PFSK-1 (cell line): ENCODE results near the gene AK2.

Experiments
- FOXP2 ChIP-seq: optimal IDR thresholded peaks from 2 replicates; pipeline ENCODE3; 2011; ENCODE audit warnings: borderline replicate concordance, control low read depth, inconsistent platforms; ENCODE audit not compliant: insufficient read depth; ENCODE audit errors: extremely low read length, extremely low read depth
- POLR2AphosphoS5 ChIP-seq: IDR thresholded peaks from 2 replicates; pipeline ENCODE4 v1.6.1; 2012; ENCODE audit warnings: low read depth, mild to moderate bottlenecking, control low read depth, low read length, moderate library complexity
- SIN3A ChIP-seq: IDR thresholded peaks from 2 replicates; pipeline ENCODE4 v1.6.1; 2012; ENCODE audit warnings: mild to moderate bottlenecking, low read length, moderate library complexity, borderline replicate concordance; ENCODE audit not compliant: insufficient read depth
- TAF1 ChIP-seq: IDR thresholded peaks from 2 replicates; pipeline ENCODE4 v1.6.1; 2012; ENCODE audit warnings: low read length, control low read depth, borderline replicate concordance; ENCODE audit not compliant: insufficient read depth
- TF ChIP-seq, protein P1 (sequence below), 2 experiments: IDR thresholded peaks; 2 replicates each; pipeline versions ENCODE4 v1.6.1 to v1.8.0; 2011 to 2012; ENCODE audit warnings: low read depth in 2 of 2, low read length in 2 of 2, control low read depth in 1 of 2, inconsistent platforms in 1 of 2, mild to moderate bottlenecking in 1 of 2, moderate library complexity in 1 of 2; ENCODE audit not compliant: insufficient read depth in 1 of 2

The AK2 gene

DNA sequence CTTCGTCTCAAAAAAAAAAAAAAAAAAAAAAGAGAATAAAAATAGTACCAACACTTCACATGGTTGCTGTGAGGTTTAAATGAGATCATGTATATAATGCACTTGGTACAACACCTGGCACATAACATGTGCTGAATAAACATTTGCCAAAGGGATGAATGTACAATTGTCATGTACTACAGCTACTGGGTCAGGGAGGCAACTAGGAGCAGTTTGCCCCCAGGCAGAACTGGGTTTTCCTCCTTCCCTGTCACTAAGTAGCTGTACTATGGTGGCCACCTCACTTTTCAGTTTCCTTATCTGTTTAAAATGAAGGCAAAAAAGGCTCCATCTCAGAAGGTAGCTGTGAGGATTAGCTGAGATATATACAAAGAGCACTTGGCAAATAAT, 11.5 kb downstream of the AK2 start:
- no peak for TF ChIP-seq FOXP2
- no peak for TF ChIP-seq SIN3A
- TF ChIP-seq POLR2AphosphoS5, result no peak
- no peak for TF ChIP-seq TAF1
- TF ChIP-seq, protein P1, sequence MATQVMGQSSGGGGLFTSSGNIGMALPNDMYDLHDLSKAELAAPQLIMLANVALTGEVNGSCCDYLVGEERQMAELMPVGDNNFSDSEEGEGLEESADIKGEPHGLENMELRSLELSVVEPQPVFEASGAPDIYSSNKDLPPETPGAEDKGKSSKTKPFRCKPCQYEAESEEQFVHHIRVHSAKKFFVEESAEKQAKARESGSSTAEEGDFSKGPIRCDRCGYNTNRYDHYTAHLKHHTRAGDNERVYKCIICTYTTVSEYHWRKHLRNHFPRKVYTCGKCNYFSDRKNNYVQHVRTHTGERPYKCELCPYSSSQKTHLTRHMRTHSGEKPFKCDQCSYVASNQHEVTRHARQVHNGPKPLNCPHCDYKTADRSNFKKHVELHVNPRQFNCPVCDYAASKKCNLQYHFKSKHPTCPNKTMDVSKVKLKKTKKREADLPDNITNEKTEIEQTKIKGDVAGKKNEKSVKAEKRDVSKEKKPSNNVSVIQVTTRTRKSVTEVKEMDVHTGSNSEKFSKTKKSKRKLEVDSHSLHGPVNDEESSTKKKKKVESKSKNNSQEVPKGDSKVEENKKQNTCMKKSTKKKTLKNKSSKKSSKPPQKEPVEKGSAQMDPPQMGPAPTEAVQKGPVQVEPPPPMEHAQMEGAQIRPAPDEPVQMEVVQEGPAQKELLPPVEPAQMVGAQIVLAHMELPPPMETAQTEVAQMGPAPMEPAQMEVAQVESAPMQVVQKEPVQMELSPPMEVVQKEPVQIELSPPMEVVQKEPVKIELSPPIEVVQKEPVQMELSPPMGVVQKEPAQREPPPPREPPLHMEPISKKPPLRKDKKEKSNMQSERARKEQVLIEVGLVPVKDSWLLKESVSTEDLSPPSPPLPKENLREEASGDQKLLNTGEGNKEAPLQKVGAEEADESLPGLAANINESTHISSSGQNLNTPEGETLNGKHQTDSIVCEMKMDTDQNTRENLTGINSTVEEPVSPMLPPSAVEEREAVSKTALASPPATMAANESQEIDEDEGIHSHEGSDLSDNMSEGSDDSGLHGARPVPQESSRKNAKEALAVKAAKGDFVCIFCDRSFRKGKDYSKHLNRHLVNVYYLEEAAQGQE (IDR thresholded peaks at IDR 0.05; ENCODE audit: insufficient read depth in 1 of 2, low read depth in 2 of 2, low read length in 2 of 2), result no peak

DNA sequence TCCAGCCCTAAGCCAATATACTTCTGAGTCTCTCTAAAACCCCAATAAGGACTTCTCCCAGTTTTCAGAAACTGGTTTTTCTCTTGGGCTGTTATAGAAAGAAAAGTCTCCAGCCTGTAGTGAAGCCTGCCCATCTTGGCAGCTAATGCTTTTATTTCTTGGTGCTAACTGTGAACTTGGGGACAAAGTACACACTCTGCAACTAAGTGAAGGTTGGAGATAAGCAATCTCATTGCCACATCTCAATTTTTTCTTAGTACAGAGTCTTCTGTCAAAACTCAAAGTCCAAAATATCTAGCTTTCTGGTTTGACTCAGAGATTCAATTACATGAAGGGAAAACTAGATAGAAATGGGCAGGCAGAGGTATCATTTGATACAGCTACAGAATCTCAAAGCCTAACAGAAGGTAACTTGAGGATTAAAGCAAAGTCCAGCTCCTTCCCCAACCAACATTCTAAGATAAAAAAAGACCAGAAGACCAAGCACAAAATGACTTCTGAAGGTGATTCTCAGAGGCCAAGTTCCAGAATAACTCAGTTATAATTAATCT, 14.0 kb downstream of the AK2 start:
- TF ChIP-seq, protein P1 (IDR thresholded peaks at IDR 0.05; ENCODE audit: insufficient read depth in 1 of 2, low read depth in 2 of 2, low read length in 2 of 2), result no peak
- TF ChIP-seq SIN3A, result no peak

DNA sequence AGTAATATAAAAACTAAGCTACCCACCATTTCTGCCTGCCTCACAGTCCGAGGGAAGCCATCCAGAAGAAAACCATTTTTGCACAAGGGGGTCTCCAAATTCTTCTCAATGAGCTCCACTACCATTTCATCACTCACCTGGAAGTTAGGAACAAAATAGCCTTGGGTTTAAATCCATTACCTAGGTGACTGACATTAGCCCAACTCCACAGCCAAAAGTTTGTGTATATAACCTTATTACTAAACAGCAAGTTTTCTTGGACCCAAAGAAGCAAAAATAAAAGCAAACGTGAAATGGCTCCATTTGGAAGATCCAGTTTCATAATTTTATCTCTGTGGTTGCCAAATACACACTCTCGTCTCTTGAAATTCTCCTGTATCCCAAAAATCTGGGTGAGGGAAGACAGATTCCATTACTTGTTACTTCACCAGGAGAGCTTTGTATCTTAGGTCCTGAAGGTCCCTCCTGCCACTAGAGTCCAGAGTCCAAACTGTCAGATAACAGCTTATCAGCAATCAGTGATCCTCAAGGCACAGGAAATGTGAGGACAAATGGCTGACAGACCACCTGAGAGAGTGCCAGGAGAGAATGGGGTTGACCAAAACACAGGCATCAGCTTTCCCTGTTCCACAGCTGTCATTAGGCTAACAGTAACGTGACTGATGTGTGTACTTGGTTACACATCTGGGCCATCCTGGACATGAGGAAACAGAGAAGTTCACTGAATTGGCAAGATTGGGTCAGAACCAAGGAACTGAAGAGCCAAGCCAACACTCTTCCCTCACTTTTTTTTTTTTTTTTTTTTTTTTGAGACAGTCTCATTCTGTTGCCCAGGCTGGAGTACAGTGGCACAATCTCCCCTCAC, 14.9 kb downstream of the AK2 start:
- TF ChIP-seq SIN3A, result no peak
- no peak for TF ChIP-seq POLR2AphosphoS5
- TF ChIP-seq TAF1, result no peak
- TF ChIP-seq FOXP2, result no peak
- TF ChIP-seq, protein P1 (IDR thresholded peaks at IDR 0.05; ENCODE audit: insufficient read depth in 1 of 2, low read depth in 2 of 2, low read length in 2 of 2), result no peak

DNA sequence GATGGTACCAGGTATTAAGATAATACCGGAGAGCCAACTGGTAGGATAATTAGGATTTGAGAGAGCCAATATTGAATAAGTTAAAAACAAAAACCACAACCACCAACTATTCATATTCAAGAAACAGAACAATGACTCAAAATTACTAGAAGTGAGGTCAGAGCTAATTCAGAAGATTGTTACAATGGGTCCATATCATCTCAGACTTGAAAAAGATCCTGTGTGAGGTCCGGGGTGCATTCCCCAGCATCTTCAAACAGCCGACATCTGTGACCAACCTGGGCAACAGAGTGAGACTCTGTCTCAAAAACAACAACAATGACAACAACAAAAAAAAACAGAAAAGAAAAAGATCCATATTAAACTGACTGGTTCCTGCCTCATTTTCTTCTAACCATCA, 18.6 kb downstream of the AK2 start:
- TF ChIP-seq TAF1 (no peak), POLR2AphosphoS5 (no peak)

DNA sequence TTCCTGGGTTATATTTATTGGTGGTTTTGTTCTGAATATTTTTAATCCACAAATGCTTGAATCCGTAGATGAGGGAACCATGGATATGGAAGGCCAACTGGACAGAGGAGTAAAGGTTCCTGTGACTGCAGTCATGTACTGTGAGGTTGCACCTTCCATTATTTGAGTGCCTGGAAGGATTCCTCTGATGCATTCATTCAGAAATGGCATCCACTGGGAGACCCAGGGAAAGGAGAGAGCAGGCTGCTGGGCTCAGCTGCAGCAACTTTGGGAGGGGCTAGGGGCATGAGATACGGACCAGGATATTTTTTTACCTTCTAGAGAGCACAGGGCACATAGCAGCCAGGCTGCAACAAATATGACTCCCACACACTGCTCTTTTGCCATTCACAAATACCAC, 19.5 kb downstream of the AK2 start:
- TF ChIP-seq TAF1 (no peak), POLR2AphosphoS5 (no peak), SIN3A (no peak), FOXP2 (no peak)
- TF ChIP-seq, protein P1 (IDR thresholded peaks at IDR 0.05; ENCODE audit: insufficient read depth in 1 of 2, low read depth in 2 of 2, low read length in 2 of 2), result no peak
